ENCODE results near the gene SAMHD1.

SAMHD1 gene

GRCh38 chr20:36871640-36872570 is 79.6 kb downstream of the SAMHD1 start:
- no peak for DNase-seq

GRCh38 chr20:36866681-36867495 is 84.6 kb downstream of the SAMHD1 start:
- DNase-seq, result no peak

- DNase-seq, result no peak
Observed at GRCh38 chr20:36866164-36866563, 85.3 kb downstream of the SAMHD1 start.

- no peak for DNase-seq
Observed at GRCh38 chr20:36865861-36866149, 85.7 kb downstream of the SAMHD1 start.

GRCh38 chr20:36865076-36865860 is 86.2 kb downstream of the SAMHD1 start:
- DNase-seq, result no peak

- DNase-seq, result no peak
Observed at GRCh38 chr20:36862857-36863668, 88.4 kb downstream of the SAMHD1 start.

- DNase-seq, result no peak
Observed at GRCh38 chr20:36861875-36862801, 89.4 kb downstream of the SAMHD1 start.

- no peak for DNase-seq
Observed at GRCh38 chr20:36861625-36861874, 90.0 kb downstream of the SAMHD1 start.

- DNase-seq, result no peak
Observed at GRCh38 chr20:36860811-36861624, 90.5 kb downstream of the SAMHD1 start.

GRCh38 chr20:36860339-36860738 is 91.2 kb downstream of the SAMHD1 start:
- DNase-seq, result no peak

GRCh38 chr20:36859700-36860330 is 91.7 kb downstream of the SAMHD1 start:
- no peak for DNase-seq

- no peak for DNase-seq
Observed at GRCh38 chr20:36859282-36859555, 92.3 kb downstream of the SAMHD1 start.

GRCh38 chr20:36856691-36857635 is 94.5 kb downstream of the SAMHD1 start:
- no peak for DNase-seq

GRCh38 chr20:36856195-36856594 is 95.3 kb downstream of the SAMHD1 start:
- DNase-seq, result no peak

- no peak for DNase-seq
Observed at GRCh38 chr20:36855241-36855657, 96.3 kb downstream of the SAMHD1 start.

- no peak for DNase-seq
Observed at GRCh38 chr20:36854348-36855240, 96.9 kb downstream of the SAMHD1 start.

- no peak for DNase-seq
Observed at GRCh38 chr20:36852187-36852586, 99.3 kb downstream of the SAMHD1 start.

GRCh38 chr20:36851490-36851889 is 100.0 kb downstream of the SAMHD1 start:
- DNase-seq, result no peak

All from activated CD8-positive, alpha-beta memory T cell treated with anti-CD3 and anti-CD28 coated beads, Interleukin-2, amount 50 U/mL, for 48 hours (primary cell).